Esophagus squamous epithelium (tissue), 4 donors: ENCODE results near the gene SIX2.

ENCODE experiments used
- POLR2A ChIP-seq, 4 donors: fragments of 450-650 bp; IDR thresholded peaks; one replicate each; pipeline ENCODE4 v1.6.1; 2017; ENCODE audit warnings: antibody characterized with exemption in 4 of 4, mild to moderate bottlenecking in 4 of 4, moderate library complexity in 3 of 4
- TF ChIP-seq, protein P1 (sequence below), 6 experiments: fragments of 450-650 bp in 4 of 6; fragments of 200-600 bp in 2 of 6; sonication (generic) in 2 of 6; IDR thresholded peaks; one replicate each; pipeline ENCODE4 v1.5.1; 2016 to 2019; ENCODE audit warnings: antibody characterized with exemption in 6 of 6, mild to moderate bottlenecking in 4 of 6, moderate library complexity in 4 of 6

DNA sequence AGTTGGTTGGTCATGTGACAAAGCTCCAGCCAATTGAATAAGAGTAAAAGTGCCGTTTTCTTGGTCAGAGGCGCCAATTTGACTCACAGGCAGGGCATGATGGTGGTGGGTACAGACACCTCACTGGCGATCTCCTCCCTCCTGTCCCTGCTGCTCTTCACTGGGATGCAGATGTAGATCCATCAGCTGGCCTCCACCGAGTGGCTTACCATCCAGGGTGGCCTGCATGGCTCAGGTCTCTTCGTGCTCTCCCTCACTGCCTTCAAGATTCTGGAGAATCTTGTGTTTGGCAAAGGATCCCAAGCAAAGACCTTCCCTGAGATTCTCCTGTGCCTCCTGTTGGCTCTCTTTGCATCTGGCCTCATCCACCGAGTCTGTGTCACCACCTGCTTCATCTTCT is 12.9 kb downstream of the SIX2 start:
- TF ChIP-seq, protein P1, sequence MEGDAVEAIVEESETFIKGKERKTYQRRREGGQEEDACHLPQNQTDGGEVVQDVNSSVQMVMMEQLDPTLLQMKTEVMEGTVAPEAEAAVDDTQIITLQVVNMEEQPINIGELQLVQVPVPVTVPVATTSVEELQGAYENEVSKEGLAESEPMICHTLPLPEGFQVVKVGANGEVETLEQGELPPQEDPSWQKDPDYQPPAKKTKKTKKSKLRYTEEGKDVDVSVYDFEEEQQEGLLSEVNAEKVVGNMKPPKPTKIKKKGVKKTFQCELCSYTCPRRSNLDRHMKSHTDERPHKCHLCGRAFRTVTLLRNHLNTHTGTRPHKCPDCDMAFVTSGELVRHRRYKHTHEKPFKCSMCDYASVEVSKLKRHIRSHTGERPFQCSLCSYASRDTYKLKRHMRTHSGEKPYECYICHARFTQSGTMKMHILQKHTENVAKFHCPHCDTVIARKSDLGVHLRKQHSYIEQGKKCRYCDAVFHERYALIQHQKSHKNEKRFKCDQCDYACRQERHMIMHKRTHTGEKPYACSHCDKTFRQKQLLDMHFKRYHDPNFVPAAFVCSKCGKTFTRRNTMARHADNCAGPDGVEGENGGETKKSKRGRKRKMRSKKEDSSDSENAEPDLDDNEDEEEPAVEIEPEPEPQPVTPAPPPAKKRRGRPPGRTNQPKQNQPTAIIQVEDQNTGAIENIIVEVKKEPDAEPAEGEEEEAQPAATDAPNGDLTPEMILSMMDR (IDR thresholded peaks at IDR 0.05), result no peak
- TF ChIP-seq POLR2A (IDR thresholded peaks at IDR 0.05), result no peak
